OCI-LY3 (cell line): ENCODE data around the gene GRID1.

Experiments
- H2AFZ ChIP-seq: fragments of 200-600, 300-600 bp; shearing (Covaris generic); 2 replicates; pipeline ENCODE4 v1.6.0; 2014; ENCODE audit warnings: antibody characterized with exemption, low read depth, low read length
- H3K27ac ChIP-seq: fragments of 200-600, 300-600 bp; sonication (generic); 2 replicates; pipeline ENCODE4 v1.5.1; 2014; ENCODE audit warnings: mild to moderate bottlenecking, low read length, moderate library complexity, mixed read lengths
- H3K27me3 ChIP-seq: fragments of 200-600, 300-600 bp; sonication (generic); 2 replicates; pipeline ENCODE4 v1.6.1; 2014; ENCODE audit warnings: low read depth, low read length, mixed read lengths
- H3K36me3 ChIP-seq: fragments of 200-600, 300-600 bp; sonication (generic); replicated peaks from 2 replicates; pipeline ENCODE3; 2014; ENCODE audit warnings: low read depth, low read length, mixed read lengths
- H3K4me1 ChIP-seq: fragments of 300-600, 200-600 bp; sonication (generic); 2 replicates; pipeline ENCODE4 v1.6.1; 2014; ENCODE audit warnings: low read length, mixed read lengths
- H3K4me2 ChIP-seq: fragments of 200-600, 300-600 bp; sonication (generic); 2 replicates; pipeline ENCODE4 v1.6.1; 2014; ENCODE audit warnings: low read length, mixed read lengths
- H3K4me3 ChIP-seq: fragments of 300-600, 200-600 bp; sonication (generic); 2 replicates; pipeline ENCODE4 v1.5.1; 2014; ENCODE audit warnings: antibody characterized with exemption, mild to moderate bottlenecking, low read length, moderate library complexity
- H3K79me2 ChIP-seq: fragments of 300-600, 200-600 bp; shearing (Covaris generic); 2 replicates; pipeline ENCODE4 v1.6.1; 2014; ENCODE audit warnings: mild to moderate bottlenecking, low read length, mixed read lengths
- H3K9ac ChIP-seq: fragments of 300-600, 200-600 bp; shearing (Covaris generic); 2 replicates; pipeline ENCODE4 v1.6.0; 2014; ENCODE audit warnings: mild to moderate bottlenecking, low read length, moderate library complexity
- H3K9me3 ChIP-seq: fragments of 200-600, 300-600 bp; shearing (Covaris generic); 2 replicates; pipeline ENCODE4 v1.6.1; 2014; ENCODE audit warnings: low read length, mixed read lengths; ENCODE audit not compliant: insufficient read depth
- H4K20me1 ChIP-seq: fragments of 200-600, 300-600 bp; sonication (generic); 2 replicates; pipeline ENCODE4 v1.6.1; 2016; ENCODE audit warnings: low read length, mixed read lengths; ENCODE audit not compliant: insufficient read depth
- EZH2phosphoT487 ChIP-seq: fragments of 200-600 bp; shearing (Covaris generic); IDR thresholded peaks from 2 replicates; pipeline ENCODE4 v1.6.1; 2018; ENCODE audit warnings: antibody characterized with exemption, mixed run types, low read depth
- TF ChIP-seq, protein P1 (sequence below): fragments of 200-600, 300-600 bp; sonication (generic); IDR thresholded peaks from 2 replicates; pipeline ENCODE4 v1.5.1; 2014; ENCODE audit warnings: antibody characterized with exemption, low read length, low read depth

GRID1 gene

DNA sequence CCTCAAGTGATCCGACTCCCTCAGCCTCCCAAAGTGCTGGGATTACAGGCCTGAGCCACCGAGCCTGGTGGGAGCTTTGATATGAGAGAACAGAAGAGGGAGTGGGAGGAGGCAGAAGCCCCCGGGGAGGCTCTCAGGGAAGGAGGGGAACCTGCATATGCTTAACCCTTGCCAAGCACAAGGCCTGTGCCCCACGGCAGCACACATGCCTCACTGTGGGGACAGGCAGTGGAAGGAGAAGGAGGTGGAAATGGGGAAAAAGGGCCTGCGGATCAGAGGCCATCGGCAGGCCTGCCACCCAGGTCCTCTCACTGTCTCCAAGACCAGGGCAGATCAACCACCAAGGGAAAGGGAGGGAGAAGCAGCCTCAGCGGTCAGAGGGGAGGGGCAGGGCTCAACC lies 7.2 kb upstream of the GRID1 start:
- Histone ChIP-seq H2AFZ (no peak overlapping the region), H3K4me1 (peaks cover 4% of the 10 kb centered on the region; the same call in 1 of the 2 replicates), H3K4me3 (no peak overlapping the region), H3K36me3 (no peaks in the 10 kb centered on the region), H3K79me2 (no peaks in the 10 kb centered on the region), H4K20me1 (no peaks in the 10 kb centered on the region), H3K27me3 (no peaks in the 10 kb centered on the region), H3K27ac (no peak overlapping the region), H3K9ac (no peak overlapping the region), H3K9me3 (no peaks in the 10 kb centered on the region), H3K4me2 (no peak overlapping the region)
- no peak for TF ChIP-seq EZH2phosphoT487
- TF ChIP-seq, protein P1, sequence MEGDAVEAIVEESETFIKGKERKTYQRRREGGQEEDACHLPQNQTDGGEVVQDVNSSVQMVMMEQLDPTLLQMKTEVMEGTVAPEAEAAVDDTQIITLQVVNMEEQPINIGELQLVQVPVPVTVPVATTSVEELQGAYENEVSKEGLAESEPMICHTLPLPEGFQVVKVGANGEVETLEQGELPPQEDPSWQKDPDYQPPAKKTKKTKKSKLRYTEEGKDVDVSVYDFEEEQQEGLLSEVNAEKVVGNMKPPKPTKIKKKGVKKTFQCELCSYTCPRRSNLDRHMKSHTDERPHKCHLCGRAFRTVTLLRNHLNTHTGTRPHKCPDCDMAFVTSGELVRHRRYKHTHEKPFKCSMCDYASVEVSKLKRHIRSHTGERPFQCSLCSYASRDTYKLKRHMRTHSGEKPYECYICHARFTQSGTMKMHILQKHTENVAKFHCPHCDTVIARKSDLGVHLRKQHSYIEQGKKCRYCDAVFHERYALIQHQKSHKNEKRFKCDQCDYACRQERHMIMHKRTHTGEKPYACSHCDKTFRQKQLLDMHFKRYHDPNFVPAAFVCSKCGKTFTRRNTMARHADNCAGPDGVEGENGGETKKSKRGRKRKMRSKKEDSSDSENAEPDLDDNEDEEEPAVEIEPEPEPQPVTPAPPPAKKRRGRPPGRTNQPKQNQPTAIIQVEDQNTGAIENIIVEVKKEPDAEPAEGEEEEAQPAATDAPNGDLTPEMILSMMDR = no peak

DNA sequence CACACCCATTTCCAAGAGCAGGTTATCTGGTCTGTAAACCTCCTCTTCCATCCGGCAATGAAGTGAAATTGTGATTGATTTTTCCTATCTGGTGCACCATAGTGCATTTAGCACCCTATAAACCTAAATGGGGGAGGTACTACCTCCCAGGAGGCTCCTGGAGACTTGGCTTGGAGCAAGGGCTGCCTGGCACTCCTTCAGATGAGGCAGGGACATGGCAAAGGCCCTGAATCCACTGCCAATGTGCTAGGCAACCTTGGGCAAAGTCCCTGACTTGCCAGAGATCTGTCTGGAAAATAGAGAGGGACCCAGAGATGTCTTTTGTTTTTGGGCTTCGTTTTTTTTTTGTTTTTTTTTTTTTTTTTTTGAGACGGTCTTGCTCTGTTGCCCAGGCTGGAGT lies 6.7 kb upstream of the GRID1 start:
- no peak overlapping the region for H3K9ac ChIP-seq
- no peaks in the 10 kb centered on the region for H3K36me3 ChIP-seq
- H3K27ac ChIP-seq = no peak overlapping the region
- H3K9me3 ChIP-seq = no peaks in the 10 kb centered on the region
- TF ChIP-seq, protein P1 = no peak
- TF ChIP-seq EZH2phosphoT487 = no peak
- no peaks in the 10 kb centered on the region for H4K20me1 ChIP-seq
- H2AFZ ChIP-seq = no peak overlapping the region
- H3K4me1 ChIP-seq = peaks cover 4% of the 10 kb centered on the region; the same call in 1 of the 2 replicates
- no peak overlapping the region for H3K4me3 ChIP-seq
- H3K79me2 ChIP-seq = no peaks in the 10 kb centered on the region
- no peak overlapping the region for H3K4me2 ChIP-seq
- no peaks in the 10 kb centered on the region for H3K27me3 ChIP-seq

GRCh38 chr10:86372784-86373239 lies 6.2 kb upstream of the GRID1 start:
- Histone ChIP-seq H3K36me3 (no peaks in the 10 kb centered on the region), H2AFZ (no peak overlapping the region), H3K4me1 (peaks cover 4% of the 10 kb centered on the region; the same call in 1 of the 2 replicates), H3K9me3 (no peaks in the 10 kb centered on the region), H3K27me3 (no peaks in the 10 kb centered on the region), H3K27ac (no peak overlapping the region), H3K4me3 (no peak overlapping the region), H3K4me2 (no peak overlapping the region), H4K20me1 (no peaks in the 10 kb centered on the region), H3K79me2 (no peaks in the 10 kb centered on the region), H3K9ac (no peak overlapping the region)
- TF ChIP-seq EZH2phosphoT487 = no peak
- TF ChIP-seq, protein P1 = no peak

- Histone ChIP-seq H3K4me2 (no peak overlapping the region), H3K4me1 (no peaks in the 10 kb centered on the region), H2AFZ (no peak overlapping the region), H3K79me2 (no peaks in the 10 kb centered on the region), H3K4me3 (no peak overlapping the region), H3K9me3 (no peaks in the 10 kb centered on the region), H3K36me3 (no peaks in the 10 kb centered on the region), H3K27ac (no peak overlapping the region), H3K9ac (no peak overlapping the region), H4K20me1 (no peaks in the 10 kb centered on the region), H3K27me3 (no peaks in the 10 kb centered on the region)
- TF ChIP-seq, protein P1 = no peak
- TF ChIP-seq EZH2phosphoT487 = no peak
Measured at GRCh38 chr10:86372119-86372783, 5.7 kb upstream of the GRID1 start.
